Measurements from ENCODE around the gene OR8D1.

OR8D1 gene

DNA sequence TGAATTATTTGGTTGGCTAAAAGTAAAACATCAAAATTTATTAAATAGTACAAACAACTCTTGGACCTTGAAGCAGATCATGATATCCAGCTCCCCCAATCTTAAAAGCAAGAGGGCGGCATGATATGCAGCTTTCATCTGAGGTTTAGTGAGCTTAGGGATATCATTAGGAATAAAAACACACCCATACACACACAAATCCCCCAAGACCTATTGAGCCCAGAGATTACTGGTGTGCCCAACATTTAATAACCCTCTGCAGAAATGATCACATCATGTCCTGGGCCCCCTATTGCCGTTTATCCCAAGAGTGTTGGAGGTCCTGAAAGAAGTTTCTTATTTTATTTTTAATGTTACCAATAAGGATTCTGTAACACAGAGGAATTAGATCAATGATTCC lies at the start of gene OR8D1:
OR8D1 (minus strand) TSS at position 101 of the 400 bp plus-strand sequence. CDS start 3,183 bp downstream, outside the sequence.
- DNase-seq: no peak

DNA sequence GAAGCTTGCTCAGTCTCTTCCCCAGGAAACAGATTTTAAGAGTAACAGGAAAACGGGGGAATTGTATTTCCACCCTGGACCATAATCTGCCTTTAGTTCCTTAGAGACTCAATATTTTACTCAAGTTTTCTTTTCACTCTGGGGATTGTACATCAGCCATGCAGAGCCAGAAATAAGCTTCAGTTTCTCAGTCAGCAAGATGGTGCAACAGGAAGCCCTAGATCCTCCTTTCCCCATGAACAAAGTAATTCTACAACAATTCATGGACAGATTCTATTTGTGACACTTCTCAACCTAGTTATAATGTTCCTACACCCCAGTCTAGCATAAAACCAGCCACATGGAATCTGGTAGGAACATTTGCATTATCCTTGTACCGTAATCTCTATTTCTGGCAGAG lies 45.8 kb upstream of the OR8D1 start:
- no peak for DNase-seq

DNA sequence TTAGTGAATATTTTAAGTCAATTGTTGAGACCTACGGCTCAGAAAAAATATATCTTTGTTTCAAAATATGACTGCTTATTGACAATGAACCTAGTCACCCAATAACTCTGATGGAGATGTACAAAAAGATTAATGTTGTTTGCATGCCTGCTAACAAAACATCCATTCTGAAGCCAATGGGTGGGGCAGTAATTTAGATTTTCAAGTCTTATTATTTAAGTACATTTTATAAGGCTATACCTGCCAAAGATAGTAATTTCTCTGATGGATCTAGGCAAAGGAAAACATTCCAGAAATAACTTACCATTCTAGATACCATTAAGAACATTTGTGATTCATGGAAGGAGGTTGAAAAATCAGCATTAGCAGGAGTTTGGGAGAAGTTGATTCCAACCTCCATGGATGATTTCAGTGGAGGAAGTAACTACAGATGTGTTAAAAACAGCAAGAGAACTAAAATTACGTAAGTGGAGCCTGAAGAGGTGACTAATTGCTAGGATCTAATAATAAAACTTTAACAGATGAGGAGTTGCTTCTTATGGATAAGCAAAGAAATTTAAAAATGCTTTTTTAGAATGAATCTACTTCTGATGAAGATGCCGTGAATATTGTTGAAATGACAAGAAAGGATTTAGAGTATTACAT lies 32.7 kb upstream of the OR8D1 start:
- no peak for DNase-seq

DNA sequence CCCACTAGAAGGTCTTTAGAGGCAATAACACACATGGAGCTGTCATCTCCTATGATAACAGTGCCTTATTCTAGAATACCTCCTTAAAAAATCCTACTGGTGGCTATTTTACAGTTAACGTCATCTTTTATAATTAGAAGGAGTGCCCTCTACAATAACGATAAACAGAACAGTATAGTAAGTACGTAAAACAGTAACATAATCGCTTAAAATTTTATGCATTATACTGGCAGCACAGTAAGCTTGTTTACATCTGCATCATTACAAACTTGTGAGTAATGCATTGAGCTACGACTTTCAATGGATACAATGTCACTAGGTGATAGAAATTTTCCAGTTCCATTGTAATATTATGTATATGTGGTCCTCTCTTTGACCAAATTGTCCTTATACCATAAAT lies 30.6 kb upstream of the OR8D1 start:
- no peak for DNase-seq

DNA sequence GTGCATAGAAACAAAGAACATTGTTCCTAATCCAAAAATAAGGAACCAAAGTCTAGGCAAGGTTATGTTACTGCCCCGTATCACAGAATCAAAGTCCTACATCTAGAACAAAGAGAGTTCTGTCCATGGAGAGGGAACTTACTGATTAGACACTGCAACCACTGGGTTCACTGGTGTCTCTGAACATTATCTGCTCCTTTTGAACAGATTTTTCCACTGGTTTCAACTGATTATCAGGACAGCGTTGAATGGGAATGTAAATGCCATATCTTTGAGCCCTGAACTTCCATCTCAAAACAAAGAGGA lies 26.3 kb upstream of the OR8D1 start:
- DNase-seq: no peak

DNA sequence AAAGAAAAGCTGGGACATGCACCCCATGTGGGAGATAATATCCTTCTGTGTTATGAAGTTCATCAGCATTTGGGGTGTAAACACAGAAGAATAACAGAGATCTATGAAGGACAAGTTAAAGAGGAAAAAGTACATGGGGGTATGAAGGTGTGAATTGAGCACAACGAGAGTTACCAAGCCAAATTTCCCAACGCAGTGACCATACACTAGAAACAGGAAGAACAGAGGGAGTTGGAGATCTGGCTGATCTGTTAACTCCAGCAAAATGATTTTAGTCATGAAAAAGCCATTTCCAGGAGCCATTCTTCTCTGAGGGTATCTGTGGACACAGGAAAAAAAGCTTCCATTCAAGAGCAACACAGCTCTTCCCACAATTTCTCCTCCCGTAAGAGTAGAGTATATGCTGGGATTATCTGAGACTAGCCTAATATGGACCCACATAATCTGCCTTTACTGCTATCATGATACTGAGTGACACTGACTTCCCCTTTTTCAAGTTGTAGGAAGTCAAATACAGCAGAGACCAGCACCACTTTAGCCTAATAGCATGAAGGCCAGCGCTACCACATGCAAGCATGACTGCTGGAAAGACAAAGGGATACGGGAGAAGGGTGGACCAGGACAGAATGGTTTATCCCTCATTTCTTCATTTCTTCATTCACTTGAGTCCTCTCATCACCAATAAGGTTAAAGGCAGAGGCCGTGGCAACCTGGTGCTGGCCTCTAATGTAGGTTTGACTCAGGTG lies 25.8 kb upstream of the OR8D1 start:
- DNase-seq: no peak

DNA sequence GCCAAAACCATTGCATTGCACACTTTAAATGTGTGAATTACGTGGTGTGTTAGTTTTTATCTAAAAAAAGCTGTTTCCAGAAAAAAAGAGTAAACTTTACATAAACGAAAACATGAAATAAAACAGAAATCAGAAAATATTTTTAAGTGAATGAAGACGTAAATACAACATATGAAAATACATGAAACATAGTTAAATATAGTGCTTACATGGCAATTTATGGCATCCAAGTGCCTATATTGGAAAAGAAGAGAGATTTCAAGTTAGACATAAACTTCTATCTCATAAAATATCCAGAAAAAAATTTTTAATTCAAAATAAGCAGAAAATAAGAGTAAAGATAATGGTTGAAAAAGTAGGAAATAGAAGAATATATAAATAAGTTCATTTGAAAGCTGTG lies 18.1 kb upstream of the OR8D1 start:
- DNase-seq: no peak

DNA sequence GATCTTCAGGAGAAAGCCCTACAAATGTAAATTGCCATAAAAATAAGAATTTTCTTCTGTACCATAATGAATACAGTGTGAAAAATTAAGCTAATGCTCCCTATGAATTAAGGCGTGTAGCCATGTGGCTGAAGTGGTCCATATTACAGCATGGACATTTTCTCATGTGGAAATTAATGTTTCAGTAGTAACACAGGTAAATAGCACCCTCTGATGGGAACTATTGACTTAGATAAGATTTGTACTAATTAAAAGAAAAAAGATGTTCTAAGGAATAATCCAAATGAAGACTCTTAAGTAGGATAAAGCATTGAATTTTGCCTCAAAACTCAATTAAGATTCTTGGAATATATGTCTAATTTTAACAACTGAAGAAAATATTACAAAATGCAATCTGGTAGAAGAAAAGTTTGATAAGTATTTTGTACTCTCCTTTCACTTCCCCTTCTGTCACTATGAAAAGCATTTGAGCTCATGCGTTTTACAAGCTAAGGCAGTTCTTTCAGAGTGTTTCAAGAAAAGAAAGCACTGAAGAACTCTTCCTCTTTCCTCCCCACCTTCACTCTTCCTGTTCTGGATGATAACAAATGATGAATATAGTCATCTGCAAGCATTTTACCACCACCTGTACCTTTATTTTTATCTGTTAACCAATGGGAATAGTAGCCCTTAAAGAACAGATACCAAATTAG lies 16.2 kb upstream of the OR8D1 start:
- DNase-seq: no peak

DNA sequence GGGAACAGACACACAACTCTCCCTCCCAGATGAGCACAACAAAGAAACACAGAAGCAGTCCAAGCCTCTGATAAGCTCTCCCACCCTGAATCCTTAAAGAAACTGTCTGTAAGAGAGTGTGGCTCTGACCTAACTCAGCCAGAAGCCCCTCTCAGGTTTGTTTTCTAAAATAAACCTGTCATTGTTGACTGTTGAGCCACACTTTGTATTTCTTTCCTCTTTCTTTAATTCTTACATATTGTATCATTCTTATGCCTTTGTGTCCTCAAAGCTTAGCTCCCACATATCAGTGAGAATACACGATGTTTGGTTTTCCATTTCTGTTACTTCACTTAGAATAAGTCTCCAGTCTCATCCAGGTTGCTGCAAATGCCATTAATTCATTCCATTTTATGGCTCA lies 14.0 kb upstream of the OR8D1 start:
- DNase-seq: no peak

DNA sequence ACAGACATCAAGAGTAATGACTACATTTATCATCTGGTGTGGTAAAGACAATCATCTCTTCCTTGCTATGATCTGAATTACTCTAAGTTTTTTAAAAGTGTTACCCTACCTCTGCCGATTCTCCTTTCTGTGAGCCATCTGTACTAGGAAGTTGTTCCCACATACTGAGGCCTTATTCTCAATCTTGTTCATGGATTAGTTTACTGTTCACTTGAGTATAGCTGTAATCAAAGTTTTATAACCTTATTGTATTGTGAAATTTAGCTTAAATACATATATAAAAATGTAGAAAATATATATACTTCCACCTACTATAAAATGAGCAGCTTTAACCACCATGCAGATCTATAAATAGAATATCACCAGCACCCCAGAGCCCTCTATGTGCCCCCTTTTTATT lies 8.6 kb upstream of the OR8D1 start:
- DNase-seq: no peak

DNA sequence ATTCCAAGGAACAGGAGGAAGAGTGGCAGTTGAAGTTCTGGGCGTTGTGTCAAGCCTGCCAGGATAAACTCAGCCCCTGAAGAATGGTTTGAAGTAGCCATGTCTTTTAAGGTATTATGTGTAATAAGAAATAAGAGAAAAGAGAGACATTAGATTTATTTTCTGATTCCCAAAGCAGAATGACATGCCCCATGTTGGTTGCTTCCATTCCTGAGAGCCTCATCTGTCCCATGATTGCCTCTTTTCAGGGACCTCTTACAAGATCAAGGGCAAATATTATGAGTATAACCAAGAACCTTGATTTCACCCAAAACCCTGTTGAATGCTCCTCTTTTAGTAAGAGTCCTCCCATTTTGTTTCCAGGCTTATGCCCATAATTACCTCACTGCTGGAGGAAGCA lies 6.3 kb upstream of the OR8D1 start, which contains the start of gene OR8D2:
OR8D2 (minus strand) TSS at position 101 of the 400 bp plus-strand sequence; CDS start at position 101, 0 bp downstream.
- no peak for DNase-seq

DNA sequence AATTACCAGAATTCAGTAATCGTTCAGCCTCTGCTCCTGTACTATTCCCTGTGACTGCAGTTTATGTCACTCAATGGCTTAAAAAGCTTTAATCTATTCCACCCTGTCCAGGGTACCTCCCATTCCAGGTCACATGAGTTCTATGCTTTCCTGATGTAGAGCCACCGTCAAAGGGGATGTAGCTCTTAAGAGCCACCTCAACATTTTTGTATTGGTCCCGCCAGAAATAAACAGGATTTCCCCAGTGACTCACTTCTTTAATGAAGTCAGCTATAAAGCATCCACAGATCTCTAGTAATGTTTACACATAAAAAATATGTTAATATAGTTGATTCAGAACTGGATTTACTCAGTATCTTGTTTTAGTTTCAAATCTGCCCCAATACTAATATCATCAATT lies 1.3 kb upstream of the OR8D1 start:
- DNase-seq: no peak

DNA sequence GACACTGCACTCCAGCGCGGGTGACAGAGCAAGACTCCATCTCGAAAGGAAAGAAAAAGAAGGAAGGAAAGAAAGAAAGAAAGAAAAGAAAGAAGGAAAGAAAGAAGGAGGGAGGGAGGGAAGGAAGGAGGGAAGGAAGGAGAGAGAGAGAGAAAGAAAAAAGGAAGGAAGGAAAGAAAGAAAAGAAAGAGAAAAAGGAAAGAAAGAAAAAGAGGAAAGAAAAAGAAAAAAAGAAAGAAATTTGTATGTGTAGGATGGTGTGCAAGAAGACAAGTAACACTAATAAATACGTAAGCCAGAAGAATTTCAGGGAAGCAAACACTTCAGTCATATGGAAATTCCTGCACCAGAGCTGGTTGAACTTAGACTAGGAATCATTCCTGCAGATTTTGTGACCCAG lies 618 bp downstream of the OR8D1 start:
- DNase-seq: no peak

DNA sequence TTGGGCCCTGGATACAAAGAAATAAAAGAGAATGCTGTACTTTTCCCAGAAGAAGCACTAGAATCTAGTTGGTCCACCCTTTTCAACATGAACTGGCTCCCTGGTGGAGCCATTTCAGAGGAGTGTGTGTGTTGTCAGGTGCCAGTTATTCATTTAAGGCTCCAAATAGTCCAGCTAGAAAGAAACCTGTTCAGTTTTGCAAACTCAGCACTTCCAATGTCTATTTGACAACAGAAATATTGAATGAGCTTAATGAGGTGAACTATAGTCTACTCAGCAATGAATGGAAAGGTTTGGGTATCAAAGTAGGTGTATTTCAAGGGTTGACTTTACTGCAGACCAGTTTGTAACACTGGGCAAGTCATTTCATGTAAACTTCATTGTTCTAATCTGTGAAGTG lies 2.1 kb downstream of the OR8D1 start:
- no peak for DNase-seq

DNA sequence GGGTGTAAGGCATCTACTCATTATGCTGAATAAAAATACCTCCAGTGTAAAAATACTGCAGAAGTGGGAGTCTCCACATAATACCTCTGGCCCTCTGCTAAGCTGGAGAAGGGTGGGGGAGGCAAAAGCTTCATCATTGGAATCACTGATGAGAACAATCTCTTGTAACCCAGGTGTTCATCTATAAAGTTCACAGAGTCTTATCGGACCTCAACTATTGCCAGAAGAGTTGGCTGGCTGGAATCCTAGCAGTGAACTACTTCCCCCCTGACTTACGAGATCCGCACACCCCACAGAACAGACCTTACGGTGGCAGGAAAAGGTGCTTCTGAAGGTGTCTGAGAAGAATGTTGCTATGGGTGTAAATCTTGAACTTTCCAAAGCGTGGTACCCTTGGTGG lies 2.5 kb downstream of the OR8D1 start:
- DNase-seq: no peak

DNA sequence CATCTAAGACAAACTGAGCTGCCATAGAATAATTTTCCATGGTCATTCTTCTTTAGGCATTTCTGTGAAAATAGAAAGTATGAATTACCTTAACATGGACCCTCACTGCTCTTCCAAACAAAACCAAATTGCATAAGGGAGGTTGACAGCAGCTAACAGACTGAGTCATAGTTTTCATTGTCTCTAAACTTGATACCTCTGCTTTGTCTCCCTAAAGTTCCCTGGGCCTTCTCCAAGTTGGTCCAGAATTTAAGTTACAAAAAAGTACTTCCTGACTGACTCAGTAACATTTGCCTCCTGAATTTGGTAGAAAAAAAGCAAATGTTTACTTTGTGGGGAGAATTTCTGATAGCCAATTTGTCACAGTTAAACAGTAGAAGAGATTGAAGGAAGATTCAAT lies 3.0 kb downstream of the OR8D1 start:
- DNase-seq: no peak

DNA sequence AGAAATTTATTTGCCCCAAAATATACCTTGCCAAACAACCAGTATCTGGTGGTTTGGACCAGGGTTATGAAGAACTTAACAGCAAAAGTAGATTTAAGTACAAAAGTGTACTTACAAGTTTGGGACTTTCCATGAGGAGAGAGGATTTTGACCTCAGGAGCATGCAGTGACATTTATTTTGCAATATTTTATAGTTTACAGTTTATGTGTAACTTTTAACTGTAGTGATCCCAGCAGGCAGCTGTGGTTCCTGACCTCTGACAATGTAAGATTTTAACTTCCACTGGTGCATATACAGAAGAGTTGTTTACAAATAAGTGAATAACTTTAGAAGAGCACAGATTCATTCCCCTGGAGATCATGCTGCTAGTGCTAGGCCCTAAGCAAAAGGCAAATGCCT lies 6.7 kb downstream of the OR8D1 start:
- no peak for DNase-seq

DNA sequence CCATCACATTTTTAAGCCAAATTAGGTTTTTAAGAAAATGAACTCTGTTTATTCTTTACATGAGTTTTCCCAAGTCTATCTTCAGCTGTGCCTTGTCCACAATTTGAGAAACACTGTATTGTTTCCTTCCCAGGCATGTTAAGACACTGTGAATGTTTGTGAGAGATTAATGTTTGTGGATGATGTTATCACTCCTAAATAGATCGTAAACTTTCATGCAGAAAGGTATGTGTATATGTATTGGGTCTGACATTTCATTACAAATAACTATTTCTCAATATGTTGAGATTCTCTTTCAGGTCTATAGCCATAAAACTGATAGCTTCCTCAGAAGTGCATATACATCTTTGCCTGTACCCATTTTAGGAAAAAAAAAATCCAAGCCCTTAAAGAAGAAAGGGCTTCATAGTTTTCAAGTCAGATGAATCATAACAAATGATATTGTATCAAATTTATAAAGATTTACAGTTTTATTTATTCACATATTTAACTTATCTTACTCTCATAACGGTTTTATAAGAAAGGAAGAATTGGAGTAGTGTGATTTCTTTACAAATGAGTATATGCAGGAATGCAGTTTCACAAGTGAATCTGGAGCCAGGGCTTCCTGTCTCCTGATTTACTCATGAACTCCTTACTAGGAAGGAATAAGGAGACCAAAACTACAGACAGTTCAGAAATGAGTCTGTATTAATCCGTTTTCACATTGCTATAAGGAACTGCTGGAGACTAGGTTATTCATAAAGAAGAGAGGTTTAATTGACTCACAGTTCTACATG lies 11.2 kb downstream of the OR8D1 start:
- no peak for DNase-seq

DNA sequence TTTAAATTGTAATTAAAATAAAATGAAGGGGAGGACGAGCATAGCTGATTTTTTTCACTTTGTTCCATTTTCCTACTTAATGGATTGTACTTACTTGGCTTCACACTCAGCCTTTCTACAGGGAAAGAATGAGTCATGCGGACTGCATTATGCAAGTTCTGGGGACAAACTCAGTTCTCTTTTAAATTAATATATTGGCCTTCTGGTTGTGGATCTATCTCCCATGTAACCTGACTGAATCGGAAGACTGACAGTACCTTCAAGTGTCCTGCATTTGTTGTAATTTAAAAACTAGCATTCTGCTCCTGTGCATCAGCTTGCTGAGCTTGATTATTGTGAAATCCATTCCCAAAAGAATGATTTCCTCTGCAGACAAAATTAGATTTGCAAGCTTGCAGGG lies 12.2 kb downstream of the OR8D1 start:
- no peak for DNase-seq

DNA sequence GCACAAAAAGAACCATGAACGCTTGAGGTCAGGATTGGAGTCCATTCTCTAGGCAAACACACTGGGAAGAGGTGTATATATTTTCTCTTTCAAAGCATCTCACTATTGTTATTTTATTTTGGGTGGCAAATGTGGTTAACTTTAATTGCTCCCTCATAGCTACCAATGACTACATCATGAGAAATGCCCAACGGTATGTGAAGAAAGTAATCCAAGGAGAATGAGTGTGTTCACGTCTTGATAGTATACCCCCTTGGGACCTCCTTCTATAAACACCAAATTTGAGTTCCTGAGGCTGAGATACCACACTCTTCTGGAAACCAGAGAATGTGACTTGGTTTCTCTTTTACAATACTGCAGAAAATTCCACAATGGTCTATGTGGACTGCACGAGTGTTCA lies 15.8 kb downstream of the OR8D1 start:
- DNase-seq: no peak

DNA sequence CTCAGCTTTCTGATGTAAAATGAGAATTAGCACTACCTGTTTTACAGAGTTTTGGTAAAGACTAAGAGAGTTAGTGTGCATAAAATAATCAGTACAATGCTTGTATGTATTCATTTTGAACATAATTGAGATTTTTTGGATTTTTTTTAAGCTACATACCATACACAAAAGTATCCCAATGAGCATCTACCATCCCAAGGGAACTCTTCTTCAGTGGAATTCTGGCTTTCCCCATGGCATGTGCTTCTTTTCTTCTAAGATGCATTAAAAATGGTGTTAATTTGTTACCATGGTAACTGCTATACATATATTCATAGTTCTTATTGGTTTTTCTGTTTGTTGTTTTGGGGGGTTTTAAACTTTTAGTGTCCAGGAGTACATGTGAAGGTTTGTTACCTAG lies 17.7 kb downstream of the OR8D1 start:
- DNase-seq: no peak

DNA sequence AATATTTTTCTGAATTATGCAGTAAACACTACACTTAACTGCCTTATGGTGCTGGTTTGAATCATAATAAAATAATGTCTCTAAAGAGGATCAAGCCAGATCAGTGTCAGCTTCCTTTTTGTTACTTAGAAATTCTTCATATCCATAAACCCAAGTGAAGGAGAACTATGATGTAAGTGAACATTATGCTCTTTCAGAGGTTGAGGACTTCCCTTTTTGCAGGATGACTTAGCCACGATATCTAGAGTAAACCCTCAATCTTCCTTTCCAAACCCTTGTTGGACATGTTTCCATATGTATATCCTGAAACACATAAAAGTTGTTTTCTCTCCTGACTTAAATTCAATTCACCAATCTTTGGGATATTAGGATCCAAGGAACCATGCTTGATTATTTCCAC lies 19.1 kb downstream of the OR8D1 start:
- no peak for DNase-seq

DNA sequence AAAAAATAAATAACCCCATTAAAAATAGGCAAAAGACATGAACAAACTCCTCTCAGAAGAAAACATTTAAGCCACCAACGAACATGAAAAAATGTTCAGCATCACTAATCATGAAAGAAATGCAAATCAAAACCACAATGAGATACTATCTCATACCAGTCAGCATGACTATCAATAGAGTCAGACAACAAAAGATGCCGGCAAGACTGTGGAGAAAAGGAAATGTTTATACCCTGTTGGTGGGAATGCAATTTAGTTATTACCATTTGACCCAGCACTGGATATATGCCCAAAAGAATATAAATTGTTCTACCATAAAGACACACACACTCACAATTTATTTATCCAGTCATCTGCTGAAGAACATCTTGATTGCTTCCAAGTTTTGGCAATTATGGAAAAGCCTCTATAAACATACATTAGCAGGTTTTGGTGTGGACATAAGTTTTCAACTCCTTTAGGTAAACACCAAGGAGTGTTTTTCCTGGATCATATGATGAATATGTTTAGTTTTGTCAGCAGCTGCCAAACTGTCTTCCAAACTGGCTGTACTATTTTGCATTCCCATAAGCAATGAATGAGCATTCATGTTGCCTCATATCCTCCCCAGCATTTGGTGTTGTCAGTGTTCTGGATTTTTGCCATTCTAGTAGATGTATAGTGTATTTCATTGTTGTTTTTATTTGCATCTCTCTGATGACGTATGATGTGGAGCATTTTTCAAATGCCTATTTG lies 28.0 kb downstream of the OR8D1 start:
- DNase-seq: no peak

Data from stimulated activated CD8-positive, alpha-beta memory T cell treated with anti-CD3 and anti-CD28 coated beads, Interleukin-4, amount 100 ng/mL, for 48 hours (primary cell).